HG02973 (cell line): ENCODE results near the gene ELANE.
"Not testable (repeated sequence)": the region's sequence is repeated elsewhere in the genome, so short reads cannot be mapped to it uniquely, and the experiment has no call there.

ENCODE experiments used
- ATAC-seq: cut with Tn5 transposase; IDR thresholded peaks from one replicate; pipeline ENCODE4 v1.9.1; 2021; ENCODE audit warnings: moderate library complexity; ENCODE audit not compliant: unreplicated experiment

The ELANE gene

DNA sequence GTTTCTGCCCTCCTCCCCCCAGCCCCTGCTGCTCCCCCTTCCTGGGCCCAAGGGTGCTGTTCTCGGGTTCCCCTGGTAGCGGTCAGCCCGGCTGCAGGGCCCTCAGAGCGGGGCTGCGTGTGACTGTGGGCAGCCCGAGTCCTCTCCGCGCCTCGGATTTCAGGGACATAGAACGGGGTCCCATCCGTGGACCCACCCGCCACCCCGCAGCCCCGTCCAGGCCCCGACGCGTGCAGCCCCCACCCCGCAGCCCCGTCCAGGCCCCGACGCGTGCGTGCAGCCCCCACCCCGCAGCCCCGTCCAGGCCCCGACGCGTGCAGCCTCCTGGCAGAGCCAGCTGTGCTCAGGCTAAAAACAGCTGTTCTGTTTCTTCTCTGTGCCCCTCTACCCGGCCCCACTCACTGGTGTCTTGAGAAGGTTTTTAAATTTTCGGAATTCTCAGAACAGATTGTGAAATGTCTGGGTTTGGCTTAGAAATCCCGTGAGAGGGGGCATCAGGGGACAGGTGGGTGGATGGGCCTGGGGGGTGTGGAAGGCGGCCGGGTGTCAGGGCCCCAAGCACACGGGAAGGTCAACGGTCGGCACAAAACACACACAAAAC lies 16.8 kb upstream of the ELANE start:
- ATAC-seq = no peak

DNA sequence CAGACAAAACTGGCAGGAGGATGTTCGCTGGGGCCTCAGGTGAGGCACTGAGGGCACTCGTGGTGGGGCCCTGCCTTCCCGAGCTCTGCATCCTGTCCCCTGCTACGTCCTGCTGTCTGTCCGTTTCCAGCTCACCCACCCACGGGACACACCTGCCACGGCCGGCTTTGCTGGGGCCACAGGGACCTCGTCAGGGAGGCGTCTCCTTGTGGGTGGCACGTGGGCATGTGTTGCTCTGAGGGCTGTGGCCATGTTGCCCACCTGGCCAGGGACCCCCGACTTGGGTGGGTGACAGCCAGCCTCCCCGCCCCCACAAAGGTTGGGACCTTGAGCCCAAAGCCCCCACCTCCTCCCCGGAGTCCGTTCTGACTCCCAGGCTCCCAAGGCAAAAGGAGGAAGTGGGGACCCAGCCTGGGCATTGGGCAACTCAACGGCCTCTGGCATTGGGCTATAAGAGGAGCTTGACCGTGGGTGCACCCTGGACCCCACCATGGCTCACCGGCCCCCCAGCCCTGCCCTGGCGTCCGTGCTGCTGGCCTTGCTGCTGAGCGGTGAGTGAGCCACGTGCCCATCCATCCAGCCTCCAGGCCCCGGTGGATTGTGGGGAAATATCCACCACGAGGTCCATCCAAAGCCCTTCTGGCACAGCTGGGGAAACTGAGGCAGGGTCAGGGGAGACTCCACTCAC lies 11.4 kb upstream of the ELANE start, which contains the start of gene PRTN3:
TSS of gene PRTN3 (plus strand) at position 481 of the 688 bp plus-strand sequence. CDS start at position 491, 10 bp downstream.
- ATAC-seq = no peak

DNA sequence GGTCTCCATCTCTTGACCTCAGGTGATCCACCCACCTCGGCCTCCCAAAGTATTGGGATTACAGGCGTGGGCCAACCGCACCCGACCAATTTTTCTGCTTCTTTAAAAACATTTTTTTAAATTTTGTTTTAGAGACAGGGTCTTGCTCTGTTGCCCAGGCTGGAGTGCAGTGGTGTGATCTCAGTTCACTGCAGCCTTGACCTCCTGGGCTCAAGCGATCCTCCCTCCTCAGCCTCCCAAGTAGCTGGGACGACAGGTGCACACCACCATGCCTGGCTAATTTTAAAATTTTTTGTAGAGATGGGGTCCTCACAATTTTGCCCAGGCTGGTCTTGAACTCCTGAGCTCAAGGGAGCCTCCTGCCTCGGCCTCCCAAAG lies 9.3 kb upstream of the ELANE start:
- not testable (repeated sequence) for ATAC-seq

DNA sequence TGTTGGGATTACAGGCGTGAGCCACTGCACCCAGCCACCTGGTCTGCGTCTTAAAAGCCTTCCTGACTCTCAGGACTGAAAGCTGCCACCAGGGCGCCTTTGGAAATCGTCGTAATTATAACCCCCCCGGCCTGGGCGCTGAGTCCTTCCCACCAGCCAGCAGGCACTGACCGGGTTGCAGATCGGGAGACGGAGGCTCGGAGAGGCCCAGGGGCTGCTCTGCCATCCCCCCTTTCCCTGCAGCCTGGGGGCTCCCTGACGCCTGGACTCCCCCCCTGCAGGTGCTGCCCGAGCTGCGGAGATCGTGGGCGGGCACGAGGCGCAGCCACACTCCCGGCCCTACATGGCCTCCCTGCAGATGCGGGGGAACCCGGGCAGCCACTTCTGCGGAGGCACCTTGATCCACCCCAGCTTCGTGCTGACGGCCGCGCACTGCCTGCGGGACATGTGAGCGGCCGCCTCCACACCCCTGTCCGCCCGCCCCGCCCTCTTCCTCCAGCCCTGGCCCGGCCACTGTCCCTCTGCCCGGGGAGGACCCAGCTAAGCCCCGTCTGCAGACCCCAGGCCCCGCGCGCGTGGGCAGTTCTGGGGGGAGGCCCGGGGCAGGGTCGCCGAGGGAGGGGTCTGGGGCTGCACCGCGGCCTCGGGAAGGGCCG lies 8.8 kb upstream of the ELANE start:
- no peak for ATAC-seq

DNA sequence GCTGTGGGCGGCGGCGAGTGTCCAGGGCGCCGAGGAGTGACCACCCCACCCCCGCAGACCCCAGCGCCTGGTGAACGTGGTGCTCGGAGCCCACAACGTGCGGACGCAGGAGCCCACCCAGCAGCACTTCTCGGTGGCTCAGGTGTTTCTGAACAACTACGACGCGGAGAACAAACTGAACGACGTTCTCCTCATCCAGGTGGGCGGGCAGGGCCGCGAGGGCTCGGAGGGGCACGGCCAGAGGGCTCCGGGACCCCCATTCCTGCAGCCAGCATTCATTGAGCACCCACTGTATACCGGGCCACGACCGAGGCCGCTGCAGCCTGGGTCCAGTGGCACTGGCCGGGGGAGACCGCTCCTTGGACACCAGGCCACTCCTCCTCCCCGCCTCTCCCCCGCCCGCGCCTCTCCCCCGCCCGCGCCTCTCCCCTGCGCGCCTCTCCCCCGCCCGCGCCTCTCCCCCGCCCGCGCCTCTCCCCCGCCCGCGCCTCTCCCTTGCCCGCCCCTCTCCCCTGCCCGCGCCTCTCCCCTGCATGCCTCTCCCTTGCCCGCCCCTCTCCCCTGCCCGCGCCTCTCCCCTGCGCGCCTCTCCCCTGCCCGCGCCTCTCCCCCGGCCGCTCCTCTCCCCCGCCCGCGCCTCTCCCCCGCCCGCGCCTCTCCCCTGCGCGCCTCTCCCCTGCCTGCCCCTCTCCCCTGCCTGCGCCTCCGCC lies 8.1 kb upstream of the ELANE start:
- ATAC-seq = no peak

DNA sequence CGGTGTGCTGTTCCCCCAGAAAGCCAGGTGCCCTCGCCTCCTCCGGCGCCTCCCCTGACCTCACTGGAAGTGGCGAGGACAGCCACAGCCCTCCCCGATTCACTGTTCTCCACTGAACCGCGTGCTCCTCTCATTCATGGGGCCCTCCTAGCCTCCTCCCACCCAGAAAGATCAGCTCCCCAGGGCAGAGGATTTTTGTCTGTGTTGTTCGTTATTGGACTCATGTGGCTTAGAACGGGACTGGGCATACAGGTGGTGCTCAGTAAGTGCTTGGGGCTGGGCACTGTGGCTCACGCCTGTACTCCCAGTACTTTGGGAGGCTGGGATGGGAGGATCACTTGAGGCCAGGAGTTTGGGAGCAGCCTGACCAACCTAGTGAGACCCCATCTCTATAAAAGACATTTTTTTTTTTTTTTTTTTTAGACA lies 7.5 kb upstream of the ELANE start:
- no peak for ATAC-seq

DNA sequence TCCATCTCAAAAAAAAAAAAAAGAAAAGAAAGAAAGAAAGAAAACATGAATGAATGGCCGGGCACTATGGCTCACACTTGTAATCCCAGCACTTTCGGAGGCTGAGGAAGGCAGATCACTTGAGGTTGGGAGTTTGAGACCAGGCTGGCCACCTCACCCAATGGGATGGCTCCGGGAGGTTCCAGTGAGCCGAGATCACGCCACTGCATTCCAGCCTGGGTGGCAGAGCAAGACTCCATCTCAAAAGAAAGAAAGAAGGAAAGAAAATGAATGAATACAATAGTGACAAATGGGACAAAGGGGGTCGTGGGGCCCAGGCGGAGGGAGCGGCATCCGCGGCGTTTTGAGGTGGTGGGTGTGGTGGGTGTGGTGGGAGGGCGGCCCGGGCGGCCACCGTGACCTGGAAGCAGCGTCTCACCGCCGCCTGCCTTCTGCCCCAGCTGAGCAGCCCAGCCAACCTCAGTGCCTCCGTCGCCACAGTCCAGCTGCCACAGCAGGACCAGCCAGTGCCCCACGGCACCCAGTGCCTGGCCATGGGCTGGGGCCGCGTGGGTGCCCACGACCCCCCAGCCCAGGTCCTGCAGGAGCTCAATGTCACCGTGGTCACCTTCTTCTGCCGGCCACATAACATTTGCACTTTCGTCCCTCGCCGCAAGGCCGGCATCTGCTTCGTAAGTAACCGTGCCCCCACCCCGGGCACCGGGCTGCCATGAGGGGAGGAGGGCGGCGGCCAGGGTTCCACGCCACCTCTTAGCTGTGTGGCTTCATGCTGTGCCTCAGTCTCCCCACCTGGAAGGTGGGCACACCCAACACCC lies 6.2 kb upstream of the ELANE start:
- ATAC-seq = no peak

DNA sequence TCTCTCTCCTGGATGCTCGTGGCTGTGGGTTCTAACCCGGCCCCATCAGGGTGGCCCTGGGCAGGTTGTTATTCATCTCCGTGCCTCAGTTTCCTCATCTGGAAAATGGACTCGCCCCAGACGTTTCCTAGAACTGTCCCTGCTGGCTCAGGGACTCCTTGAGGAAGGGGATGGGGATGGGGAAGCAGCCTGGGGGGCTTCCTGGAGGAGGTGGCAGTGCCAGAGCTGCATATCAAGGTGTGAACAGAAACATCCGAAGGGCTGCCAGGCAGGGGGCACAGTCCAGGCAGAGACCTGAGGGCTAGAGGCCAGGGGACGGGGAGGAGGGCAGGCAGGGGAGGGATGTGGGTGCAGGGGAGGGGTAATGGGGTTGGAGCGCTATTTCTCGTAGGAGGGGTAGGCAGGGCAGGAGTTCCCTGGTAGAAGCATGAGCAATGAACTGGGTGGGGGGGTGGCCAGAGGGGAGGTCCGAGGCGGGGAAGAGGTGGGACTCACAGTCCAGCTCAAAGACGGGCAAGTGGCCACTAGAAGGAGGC lies 3.6 kb upstream of the ELANE start:
- ATAC-seq = no peak

DNA sequence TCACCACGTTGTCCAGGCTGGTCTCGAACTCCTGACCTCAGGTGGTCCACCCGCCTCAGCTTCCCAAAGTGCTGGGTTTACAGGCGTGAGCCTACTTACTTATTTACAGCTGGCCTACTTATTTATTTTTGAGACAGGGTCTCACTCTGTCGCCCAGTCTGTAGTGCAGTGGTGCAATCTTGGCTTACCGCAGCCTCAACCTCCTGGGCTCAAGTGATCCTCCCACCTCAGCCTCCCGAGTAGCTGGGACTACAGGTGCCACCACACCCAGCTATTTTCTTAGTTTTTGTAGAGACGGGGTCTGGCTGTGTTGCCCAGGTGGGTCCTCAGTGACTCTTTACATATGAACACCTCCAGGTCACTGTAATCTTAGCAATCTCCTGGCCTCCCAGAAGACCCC lies 2.9 kb upstream of the ELANE start:
- not testable (repeated sequence) for ATAC-seq

DNA sequence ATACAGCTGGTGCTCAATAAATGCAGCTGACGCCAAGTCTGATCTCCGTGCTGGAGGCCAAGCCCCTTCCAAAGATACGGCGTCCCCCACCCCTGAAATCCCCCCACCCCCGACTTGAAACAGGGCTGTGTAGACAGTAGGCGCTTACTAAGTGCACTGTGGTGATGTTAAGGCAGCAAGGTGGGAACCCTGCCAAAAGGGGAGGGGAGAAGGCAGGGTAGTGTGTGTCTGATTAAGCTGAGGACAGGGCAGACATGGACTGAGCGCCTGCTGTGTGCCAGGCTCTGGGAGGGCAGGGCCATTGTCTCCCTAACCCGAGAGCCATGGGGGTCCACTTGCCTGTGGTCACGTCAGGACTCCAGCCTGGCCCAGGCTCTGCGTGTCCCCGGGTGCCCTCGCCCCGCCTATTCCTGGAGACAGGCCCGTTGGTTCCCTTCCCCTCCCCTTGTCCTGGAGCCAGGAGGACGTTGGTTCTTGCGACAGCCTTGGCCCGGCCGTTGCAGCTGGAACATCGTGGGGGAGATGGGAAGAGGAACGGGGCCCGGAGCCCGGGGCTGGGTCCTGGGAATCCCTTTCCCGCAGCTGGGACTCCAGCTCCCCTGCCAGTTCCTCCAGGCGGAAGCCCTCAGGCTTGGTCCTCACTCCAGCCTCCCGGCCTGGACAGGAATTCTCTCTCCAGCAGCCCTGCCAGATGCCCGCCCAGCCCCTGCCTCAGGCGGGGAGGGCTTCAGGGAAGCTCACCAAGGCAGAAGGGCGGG lies 1.7 kb upstream of the ELANE start:
- ATAC-seq = no peak

DNA sequence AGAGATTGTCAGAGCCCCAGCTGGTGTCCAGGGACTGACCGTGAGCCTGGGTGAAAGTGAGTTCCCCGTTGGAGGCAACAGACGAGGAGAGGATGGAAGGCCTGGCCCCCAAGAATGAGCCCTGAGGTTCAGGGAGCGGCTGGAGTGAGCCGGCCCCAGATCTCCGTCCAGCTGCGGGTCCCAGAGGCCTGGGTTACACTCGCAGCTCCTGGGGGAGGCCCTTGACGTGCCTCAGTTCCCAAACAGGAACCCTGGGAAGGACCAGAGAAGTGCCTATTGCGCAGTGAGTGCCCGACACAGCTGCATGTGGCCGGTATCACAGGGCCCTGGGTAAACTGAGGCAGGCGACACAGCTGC lies 1.1 kb upstream of the ELANE start:
- no peak for ATAC-seq

DNA sequence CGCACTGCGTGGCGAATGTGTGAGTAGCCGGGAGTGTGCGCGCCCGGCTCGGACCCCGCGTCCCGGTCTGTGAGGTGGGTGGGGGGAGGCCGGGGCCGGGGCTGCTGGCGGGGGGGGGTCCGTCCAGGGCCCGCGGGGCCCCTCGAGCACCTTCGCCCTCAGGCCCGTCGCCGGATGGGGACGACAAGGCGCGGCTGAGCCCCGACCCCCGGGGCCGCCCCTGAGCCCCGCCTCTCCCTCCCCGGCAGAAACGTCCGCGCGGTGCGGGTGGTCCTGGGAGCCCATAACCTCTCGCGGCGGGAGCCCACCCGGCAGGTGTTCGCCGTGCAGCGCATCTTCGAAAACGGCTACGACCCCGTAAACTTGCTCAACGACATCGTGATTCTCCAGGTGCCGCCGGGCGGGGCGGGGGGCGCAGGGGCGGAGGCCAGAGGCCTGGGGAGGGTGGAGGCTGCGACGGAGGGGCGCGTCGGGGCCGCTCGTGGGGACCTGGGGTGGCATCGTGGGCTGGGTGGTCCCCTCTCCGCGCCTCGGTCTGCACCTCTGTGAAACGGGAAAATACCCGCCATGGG lies 997 bp downstream of the ELANE start:
- ATAC-seq = no peak

DNA sequence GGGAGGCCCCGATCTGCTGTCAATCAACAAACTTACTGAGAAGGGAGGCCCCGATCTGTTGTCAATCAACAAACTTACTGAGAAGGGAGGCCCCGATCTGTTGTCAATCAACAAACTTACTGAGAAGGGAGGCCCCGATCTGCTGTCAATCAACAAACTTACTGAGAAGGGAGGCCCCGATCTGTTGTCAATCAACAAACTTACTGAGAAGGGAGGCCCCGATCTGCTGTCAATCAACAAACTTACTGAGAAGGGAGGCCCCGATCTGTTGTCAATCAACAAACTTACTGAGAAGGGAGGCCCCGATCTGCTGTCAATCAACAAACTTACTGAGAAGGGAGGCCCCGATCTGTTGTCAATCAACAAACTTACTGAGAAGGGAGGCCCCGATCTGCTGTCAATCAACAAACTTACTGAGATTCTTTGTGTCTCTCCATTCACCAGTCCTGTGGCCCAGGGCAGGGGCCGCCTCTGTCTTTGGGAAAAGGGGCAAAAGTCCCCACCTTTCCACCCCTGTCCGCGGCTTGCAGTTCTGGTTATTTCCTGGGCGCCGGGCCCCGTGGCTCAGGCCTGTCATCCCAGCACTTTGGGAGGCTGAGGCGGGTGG lies 1.6 kb downstream of the ELANE start:
- ATAC-seq = not testable (repeated sequence)

DNA sequence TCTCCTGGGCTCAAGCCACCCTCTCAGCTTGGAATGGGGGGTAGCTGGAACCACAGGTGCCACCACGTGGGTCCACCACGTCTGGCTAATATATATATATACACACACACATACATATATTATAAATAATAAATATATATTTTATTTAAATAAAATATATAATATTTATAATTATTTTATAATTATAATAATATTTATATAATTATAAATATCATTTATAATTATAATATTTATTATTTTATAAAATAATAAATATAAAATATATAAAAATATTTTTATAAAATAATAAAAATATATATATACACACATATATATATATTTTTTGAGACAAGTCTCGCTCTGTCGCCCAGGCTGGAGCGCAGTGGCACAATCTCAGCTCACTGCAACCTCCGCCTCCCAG lies 2.4 kb downstream of the ELANE start:
- no peak for ATAC-seq

DNA sequence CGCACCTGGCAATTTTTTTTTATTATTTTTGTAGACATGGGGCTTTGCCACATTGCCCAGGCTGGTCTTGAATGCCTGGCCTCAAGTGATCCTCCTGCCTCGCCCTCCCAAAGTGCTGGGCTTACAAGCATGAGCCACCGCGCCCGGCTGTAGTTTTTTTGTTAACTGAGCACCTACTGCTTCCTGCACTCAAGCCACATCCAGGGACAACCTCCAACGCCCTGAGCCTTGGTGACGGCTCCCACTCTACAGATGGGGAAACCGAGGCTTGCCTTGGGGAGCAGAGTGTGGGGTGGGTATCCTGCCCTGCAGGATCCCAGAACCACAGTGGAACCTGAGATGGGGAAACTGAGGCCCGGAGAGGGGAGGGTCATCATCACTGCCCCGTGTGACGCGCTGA lies 3.0 kb downstream of the ELANE start:
- no peak for ATAC-seq

DNA sequence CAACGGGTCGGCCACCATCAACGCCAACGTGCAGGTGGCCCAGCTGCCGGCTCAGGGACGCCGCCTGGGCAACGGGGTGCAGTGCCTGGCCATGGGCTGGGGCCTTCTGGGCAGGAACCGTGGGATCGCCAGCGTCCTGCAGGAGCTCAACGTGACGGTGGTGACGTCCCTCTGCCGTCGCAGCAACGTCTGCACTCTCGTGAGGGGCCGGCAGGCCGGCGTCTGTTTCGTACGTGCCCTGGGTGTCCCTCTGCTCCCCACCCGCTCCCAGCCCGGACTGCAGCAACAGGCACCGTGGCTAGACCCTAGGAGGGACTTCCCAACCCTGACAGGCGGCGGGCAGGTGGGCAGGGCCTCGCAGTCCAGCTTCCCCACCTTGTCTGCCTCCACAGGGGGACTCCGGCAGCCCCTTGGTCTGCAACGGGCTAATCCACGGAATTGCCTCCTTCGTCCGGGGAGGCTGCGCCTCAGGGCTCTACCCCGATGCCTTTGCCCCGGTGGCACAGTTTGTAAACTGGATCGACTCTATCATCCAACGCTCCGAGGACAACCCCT lies 3.5 kb downstream of the ELANE start:
- no peak for ATAC-seq

DNA sequence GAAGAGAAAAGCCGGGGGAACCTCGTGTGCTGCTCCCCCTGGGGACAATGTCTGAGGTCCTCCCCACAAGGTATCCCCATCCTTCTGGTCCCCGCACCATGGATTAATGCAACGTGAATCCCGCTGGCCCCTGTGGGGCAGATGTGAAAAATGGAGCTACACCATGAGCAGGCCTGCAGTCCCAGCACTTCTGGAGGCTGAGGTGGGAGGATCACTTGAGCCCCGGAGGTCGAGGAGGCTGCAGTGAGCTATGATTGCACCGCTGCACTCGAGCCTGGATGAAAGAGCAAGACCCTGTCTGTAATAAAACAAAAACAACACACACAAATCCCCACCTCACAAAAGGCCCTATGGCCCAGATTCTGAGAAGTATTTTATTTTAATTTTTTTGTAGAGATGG lies 6.2 kb downstream of the ELANE start:
- ATAC-seq = no peak

DNA sequence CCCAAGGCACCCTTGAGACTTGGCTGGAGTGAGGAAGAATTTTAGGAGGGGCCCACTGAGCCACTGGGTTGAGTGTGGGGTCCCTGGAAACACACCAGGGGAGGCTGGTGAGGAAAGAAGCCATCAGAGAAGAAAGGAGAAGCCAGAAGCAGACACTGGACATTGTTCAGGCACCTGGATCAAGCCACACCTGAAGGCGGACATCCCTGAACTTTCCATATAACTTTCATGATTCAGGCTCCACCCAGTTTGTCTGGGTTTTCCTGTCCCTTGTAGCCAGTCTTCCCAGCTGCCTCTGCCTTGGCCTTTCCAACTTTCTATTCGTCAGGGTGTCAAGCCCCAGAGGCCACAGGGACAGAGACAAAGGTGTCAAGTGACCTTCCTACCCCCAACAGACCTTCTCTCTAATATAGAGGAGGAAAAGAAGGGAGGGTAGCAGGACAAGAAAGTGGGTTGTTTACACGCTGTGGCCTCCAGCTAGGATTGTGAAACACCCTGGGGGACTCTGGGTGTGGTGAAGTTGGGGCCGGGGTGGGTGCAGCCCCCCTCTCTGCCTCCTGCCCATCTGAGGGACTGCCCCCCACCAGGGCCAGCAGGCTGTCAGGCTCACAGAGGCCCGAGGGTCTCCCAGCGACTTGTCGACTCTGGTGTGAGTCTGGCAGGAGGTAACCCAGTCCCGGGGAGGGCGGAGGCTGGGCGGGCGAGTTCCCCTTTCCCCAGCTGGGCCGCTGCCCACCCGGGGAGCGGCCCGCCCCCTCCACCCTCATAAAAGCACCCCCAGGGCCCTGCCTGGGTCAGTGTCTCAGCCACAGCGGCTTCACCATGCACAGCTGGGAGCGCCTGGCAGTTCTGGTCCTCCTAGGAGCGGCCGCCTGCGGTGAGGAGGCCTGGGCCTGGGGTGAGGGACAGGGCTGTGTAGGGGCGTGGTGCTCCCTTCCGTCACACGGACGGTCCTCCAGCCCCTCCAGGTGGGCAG lies 7.1 kb downstream of the ELANE start, which contains the start of gene CFD:
TSS of gene CFD (plus strand) at position 797 of the 976 bp plus-strand sequence. CDS start at position 823, 26 bp downstream.
- no peak for ATAC-seq
